Activated CD4-positive, alpha-beta T cell treated with anti-CD3 and anti-CD28 coated beads for 48 hours (primary cell): ENCODE data around the gene FBXW12.

ENCODE experiments used
- DNase-seq: peaks from one replicate; pipeline ENCODE4 v3.0.0-alpha.2; 2020

The FBXW12 gene

GRCh38 chr3:48387634-48388033, 15.6 kb downstream of the FBXW12 start:
- DNase-seq = no peak

GRCh38 chr3:48388966-48389365, 16.9 kb downstream of the FBXW12 start:
- DNase-seq = no peak

GRCh38 chr3:48394391-48394790, 22.4 kb downstream of the FBXW12 start:
- no peak for DNase-seq

GRCh38 chr3:48395714-48396113, 23.7 kb downstream of the FBXW12 start:
- no peak for DNase-seq

GRCh38 chr3:48397767-48398681, 26.0 kb downstream of the FBXW12 start:
- no peak for DNase-seq

DNA sequence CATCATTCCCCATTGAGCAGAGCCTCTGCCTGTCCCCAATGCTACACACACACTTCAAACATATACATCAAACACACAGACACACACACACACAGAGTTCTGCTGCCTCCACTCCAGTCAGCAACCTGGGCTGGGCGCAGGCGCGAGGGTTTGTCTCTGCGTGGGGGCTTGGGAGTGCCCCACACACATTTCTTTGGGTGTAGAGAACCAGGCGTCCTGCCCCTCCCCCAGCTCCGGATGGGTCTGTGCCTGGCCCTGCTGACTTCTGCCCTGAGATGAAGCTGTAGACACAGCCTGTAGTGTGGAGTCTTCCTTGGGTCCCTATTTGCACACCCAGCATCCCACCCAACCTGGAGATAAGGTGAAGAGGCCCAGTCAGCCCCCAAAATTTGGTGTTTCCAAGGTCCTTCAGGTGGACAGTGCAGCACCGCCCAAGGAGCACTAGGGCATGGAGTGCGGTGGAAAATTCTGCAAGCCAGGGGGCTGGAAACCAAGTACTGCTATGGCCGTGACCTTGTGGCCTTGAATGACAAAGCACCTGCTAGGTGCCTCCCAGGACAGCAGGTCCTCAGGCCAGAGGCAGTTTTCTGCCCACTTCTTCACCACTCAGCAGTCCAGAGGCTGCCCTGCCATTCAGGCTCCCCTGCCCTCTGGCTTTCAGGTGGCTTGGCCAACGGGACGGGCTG, 26.8 kb downstream of the FBXW12 start:
- no peak for DNase-seq

DNA sequence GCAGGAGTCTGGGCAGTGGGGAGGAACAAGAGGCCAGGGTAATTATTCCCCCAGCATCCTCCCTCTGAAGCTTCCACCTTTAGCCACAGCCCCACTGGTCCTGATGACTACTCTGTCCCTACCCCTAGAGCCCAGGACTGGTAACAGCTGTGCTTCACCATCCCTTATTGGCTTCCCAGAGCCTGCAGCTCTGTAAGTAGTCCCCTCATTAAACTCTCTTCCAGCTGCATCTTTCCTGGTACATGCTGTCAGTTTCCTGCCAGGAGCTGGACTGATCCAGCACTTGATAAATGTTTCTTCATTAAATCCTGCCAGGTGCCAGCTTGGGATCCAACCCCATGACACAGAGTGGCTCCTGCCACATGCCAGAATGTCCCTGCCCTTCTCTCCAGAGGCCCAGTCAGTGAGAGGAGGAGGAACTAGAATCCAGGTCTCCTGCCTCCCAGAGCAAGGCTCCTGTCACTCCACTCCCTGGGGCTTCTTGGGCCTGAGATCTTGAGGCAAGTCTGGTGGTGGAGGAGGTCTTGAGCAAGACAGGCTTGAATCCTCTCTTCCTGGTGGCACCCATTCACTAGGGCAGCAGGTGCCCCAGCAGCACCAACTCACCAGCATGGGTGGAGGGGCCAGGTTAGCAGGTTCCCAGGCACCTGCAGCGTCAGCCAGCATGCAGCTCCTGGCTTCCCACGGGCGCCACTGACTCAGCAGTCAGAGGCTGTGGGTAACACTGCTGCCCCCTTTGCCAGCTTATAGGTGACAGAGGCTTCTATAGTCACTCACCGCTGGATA, 27.6 kb downstream of the FBXW12 start:
- no peak for DNase-seq

DNA sequence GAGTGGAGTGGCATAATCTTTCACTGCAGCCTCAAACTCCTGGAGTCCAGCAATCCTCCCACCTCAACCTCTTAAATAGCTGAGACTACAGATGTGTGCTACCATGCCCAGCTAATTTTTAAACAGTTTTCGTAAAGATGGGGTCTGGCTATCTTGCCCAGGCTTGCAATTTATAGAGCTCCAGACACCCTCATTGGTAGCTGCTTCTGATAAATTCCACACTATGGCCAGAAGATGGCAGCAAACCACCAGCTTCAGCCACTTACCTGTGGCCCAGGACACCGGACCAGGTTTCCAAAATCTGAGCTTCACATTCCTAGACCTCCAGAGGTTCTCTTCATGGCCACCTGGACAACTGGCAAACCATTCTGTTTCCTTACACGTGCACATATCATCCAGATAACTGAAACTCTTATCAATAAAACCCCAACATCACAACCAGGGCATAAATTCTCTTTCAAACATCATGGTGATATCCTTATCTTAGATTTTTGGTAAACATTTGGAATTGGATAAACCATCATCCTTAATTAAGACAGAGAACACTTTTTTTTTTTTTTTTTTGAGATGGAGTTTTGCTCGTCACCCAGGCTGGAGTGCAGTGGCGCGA, 28.9 kb downstream of the FBXW12 start:
- DNase-seq = peak; percentile 67

DNA sequence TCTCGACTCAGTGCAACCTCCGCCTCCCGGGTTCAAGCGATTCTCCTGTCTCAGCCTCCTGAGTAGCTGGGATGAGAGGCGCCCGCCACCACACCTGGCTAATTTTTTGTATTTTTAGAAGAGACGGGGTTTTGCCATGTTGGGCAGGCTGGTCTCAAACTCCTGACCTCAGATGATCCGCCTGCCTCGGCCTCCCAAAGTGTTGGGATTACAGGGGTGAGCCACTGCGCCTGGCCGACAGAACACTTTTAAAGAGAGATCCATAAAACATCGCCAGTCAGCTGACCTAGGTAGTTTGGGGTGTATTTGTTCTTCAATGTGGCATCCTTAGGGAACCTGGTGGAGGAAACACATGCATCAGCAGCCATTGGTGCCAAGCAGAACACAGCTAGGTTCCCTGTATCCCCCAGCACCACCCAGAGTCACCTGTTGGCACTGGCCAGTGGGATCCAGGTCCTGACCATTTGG, 29.4 kb downstream of the FBXW12 start:
- peak; percentile 1 for DNase-seq

GRCh38 chr3:48402281-48402732, 30.3 kb downstream of the FBXW12 start:
- peak; percentile 8 for DNase-seq

GRCh38 chr3:48402907-48403306, 30.9 kb downstream of the FBXW12 start:
- no peak for DNase-seq

GRCh38 chr3:48403533-48404439, 31.8 kb downstream of the FBXW12 start:
- DNase-seq = peak; percentile 1

DNA sequence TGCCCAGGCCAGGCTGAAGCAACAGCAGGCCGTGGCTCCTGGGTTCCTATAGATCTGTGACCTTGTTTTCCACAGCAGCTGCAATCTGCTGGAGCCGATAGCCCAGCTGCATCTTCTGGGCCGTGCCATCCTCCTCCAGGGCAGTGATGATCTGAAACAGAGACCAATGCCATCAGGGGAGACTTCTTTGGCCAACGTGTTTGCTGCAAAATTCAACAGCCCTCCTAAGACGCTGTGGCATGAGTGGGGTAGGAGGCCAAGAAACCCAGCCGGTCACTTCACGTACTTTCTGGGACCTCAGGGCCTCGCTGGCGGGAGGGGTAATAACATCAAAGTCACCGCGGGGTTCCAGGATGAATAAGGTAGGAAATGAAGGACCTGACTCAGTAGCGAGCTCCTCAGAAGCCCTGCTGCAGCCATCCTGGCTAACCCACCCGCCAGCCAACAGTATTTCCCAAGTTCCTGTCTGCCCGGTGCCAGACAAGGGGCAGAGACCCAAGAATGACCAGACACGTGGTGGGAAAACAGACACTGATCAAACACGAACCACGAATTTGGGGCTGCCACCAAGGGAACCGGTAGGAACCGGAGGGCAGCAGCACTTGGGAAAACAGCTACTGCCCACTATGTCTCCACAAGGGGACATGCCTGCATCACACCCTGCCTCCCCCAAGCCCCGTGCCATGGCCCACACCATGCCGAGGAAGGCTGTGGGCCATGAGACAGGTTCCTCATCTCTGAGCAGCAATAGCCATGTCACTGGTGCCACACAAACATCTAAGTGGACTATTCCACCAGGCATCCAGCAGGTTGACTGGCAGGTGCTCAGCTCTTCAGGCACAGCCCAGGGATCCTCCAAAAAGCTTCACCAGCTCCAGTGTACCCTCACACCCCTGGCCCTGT, 32.7 kb downstream of the FBXW12 start:
- DNase-seq = peak; percentile 1

- peak; percentile 0 for DNase-seq
Measured at GRCh38 chr3:48405343-48405881, 33.4 kb downstream of the FBXW12 start.

GRCh38 chr3:48405971-48406370, 34.0 kb downstream of the FBXW12 start:
- no peak for DNase-seq

GRCh38 chr3:48406443-48407431, 34.7 kb downstream of the FBXW12 start:
- peak; percentile 1 for DNase-seq

- no peak for DNase-seq
Measured at GRCh38 chr3:48407542-48408099, 35.6 kb downstream of the FBXW12 start.

DNA sequence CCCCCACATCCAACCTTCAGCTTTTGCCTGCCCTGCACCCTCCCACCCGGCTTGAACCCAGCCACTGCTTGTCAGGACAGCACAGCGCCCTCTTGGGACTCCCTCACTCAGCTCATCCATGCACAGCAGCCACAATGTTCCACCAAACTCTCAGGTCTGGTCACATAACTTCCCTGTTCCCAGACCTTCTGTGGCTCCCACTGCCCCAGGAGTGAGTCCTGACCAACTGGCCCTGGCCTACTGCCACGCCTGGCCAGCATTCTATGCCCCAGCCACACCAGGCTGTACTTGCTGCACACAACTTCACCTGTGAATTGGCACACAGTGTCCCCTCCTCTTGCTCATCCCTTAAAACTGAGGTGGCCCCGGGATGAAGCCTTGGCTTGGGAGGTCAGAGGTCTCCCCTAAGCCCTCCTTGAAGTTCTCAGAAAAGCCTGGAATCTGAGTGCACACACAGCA, 36.8 kb downstream of the FBXW12 start:
- no peak for DNase-seq
